ENCODE data around the gene PLK5.
"Not testable (repeated sequence)": the region's sequence is repeated elsewhere in the genome, so short reads cannot be mapped to it uniquely, and the experiment has no call there.

The PLK5 gene

GRCh38 chr19:1526979-1527649 is 3.2 kb downstream of the PLK5 start:
- no peak for DNase-seq

GRCh38 chr19:1527650-1528309 is 3.9 kb downstream of the PLK5 start:
- no peak for DNase-seq

- no peak for DNase-seq
Measured at GRCh38 chr19:1528596-1529429, 4.9 kb downstream of the PLK5 start.

- no peak for DNase-seq
Measured at GRCh38 chr19:1529430-1529816, 5.5 kb downstream of the PLK5 start.

GRCh38 chr19:1530856-1531255 is 7.0 kb downstream of the PLK5 start:
- DNase-seq, result not testable (repeated sequence)

- DNase-seq, result no peak
Measured at GRCh38 chr19:1531587-1531986, 7.7 kb downstream of the PLK5 start.

- DNase-seq, result no peak
Measured at GRCh38 chr19:1532003-1532402, 8.1 kb downstream of the PLK5 start.

- no peak for DNase-seq
Measured at GRCh38 chr19:1533510-1534150, 9.8 kb downstream of the PLK5 start.

GRCh38 chr19:1534972-1535371 is 11.1 kb downstream of the PLK5 start:
- no peak for DNase-seq

GRCh38 chr19:1535699-1536098 is 11.8 kb downstream of the PLK5 start:
- not testable (repeated sequence) for DNase-seq

- no peak for DNase-seq
Measured at GRCh38 chr19:1538978-1539377, 15.1 kb downstream of the PLK5 start.

- not testable (repeated sequence) for DNase-seq
Measured at GRCh38 chr19:1539749-1540148, 15.9 kb downstream of the PLK5 start.

- no peak for DNase-seq
Measured at GRCh38 chr19:1540365-1540925, 16.6 kb downstream of the PLK5 start.

- DNase-seq, result no peak
Measured at GRCh38 chr19:1549332-1549945, 25.6 kb downstream of the PLK5 start.

GRCh38 chr19:1551068-1552040 is 27.5 kb downstream of the PLK5 start:
- DNase-seq, result no peak

GRCh38 chr19:1553415-1553814 is 29.5 kb downstream of the PLK5 start:
- DNase-seq, result no peak

- no peak for DNase-seq
Measured at GRCh38 chr19:1554968-1555367, 31.1 kb downstream of the PLK5 start.

- no peak for DNase-seq
Measured at GRCh38 chr19:1555487-1556389, 31.9 kb downstream of the PLK5 start.

- DNase-seq, result no peak
Measured at GRCh38 chr19:1556390-1557070, 32.7 kb downstream of the PLK5 start.

- DNase-seq, result no peak
Measured at GRCh38 chr19:1558552-1558951, 34.7 kb downstream of the PLK5 start.
